Loucy (cell line): ENCODE results near the gene THOC6.

Experiments used
- EZH2phosphoT487 ChIP-seq: fragments of 200-600 bp; IDR thresholded peaks from 2 replicates; pipeline ENCODE4 v1.6.1; 2018; ENCODE audit warnings: antibody characterized with exemption, mild to moderate bottlenecking, moderate library complexity, borderline replicate concordance
- TF ChIP-seq, protein P1 (sequence below): fragments of 200-600 bp; sonication (generic); conservative IDR thresholded peaks from 2 replicates; pipeline ENCODE4 v1.5.1; 2014; ENCODE audit warnings: mild to moderate bottlenecking, antibody characterized with exemption, low read length

DNA sequence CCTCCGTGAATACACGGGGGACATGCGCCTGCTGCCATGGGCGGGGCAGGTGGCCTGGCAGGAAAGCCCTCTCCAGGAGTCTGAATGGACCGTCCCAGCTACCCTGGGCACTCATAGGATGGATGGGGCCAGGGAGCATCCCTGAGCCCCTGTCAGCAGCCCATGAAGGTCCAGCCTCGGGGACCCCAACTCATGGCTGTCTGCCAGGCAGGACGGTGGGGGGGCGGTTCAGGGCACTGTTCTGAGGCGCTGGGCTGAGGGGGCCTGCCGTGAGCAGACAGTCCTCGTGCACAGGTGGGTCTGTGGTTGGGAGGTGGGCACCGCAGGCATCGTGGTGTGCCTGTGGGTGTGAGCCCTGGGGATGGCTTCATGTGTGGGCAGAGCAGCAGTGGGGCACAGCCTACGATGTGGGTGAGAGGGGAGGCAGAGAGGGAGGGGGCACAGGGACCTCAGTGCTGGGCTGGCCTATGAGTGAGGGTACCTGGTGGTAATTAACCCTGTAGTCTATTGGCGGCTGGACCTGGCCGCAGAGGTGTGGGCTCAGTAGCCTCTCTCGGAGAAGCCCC lies 37.1 kb upstream of the THOC6 start:
- TF ChIP-seq, protein P1, sequence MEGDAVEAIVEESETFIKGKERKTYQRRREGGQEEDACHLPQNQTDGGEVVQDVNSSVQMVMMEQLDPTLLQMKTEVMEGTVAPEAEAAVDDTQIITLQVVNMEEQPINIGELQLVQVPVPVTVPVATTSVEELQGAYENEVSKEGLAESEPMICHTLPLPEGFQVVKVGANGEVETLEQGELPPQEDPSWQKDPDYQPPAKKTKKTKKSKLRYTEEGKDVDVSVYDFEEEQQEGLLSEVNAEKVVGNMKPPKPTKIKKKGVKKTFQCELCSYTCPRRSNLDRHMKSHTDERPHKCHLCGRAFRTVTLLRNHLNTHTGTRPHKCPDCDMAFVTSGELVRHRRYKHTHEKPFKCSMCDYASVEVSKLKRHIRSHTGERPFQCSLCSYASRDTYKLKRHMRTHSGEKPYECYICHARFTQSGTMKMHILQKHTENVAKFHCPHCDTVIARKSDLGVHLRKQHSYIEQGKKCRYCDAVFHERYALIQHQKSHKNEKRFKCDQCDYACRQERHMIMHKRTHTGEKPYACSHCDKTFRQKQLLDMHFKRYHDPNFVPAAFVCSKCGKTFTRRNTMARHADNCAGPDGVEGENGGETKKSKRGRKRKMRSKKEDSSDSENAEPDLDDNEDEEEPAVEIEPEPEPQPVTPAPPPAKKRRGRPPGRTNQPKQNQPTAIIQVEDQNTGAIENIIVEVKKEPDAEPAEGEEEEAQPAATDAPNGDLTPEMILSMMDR: no peak
- TF ChIP-seq EZH2phosphoT487: no peak
